NCI-H345 treated with DMSO at 0.1 percent for 48 hours (cell line): ENCODE measurements around the gene PREX1.

Experiments used
- DNase-seq: peaks from one replicate; lab custom pipeline; 2025; ENCODE audit not compliant: unreplicated experiment; lab: John Stamatoyannopoulos, UW

The PREX1 gene

DNA sequence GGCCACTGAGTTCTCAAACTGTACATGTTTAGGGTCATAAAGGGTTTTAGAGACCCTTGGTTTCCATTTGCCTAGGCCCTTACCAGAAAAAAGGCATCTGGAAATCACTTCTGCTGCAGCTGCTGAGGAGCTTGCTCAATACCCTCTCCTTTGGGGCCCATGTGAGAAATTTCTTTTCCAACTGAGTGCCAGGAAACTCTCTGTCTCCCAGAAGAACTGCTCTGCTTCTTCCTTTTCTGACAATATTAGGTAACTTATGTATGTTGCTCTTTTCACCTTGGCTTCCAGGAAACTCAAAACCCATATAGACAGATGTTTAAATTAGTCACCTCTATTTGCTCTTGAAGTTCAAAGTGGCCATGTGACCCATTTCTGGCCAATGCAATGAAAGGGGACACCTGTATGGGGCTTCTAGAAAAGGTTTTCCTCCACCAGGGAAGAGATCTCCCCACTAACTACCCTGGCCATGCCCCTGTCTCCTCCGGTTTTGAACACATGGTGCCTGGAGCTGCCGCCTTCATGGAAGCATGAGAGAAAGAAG, 121.6 kb downstream of the PREX1 start:
- no peak for DNase-seq

DNA sequence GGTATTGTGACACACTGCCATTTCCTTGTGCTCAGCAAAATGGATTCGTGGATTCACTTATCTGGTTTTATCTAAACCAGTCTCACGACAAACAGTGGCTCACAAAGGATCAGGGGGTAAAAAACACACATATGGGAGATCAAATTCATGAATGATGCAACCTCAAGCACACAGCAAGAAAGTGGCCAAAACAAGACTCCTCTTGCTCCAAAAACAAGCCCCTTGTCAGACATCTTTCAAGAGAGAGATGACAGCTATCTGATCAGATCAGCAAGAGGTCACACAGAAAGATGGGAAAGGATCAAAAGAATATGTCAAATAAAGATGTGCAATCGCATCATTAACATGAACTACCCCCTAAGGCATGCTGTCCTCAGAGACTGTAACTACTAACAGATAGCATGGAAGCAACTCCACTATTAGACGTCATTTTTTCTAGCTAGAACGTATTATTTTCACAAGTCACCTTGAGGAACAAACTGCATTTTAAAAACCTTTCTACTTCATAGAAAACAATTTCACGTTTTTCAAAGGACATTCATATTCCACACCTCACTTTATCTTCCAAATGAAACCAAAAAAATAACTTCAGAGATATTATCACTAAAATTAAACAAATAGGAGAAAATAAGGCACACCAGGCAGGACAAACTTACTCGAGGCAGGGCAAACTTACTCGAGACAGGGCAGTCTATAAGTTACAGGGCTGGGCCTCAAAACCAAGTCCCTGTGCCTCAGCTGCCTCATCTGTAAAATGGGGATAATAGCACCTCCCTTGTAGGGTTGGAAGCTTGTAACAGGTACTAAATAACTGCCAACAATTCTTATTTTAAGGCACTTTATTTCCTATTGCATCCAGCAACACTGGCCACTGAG, 122.3 kb downstream of the PREX1 start:
- no peak for DNase-seq

DNA sequence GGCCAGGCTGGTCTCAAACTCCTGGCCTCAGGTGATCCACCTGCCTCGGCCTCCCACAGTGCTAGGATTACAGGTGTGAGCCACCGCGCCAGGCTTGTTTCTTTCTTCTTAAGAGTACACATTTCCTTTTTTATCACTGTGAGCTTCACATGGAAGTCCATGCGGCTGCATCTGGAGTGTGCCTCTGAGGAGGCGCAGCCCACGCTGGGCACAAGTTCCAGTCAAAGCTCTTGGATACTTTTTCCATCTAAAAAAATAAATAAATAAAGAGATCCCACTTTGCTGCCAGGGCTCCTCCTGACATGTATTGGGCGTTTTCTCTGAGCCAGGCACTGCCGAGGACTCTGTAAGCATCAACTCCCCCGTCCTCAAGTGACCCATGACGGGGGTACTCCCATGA, 123.0 kb downstream of the PREX1 start:
- DNase-seq, result no peak

DNA sequence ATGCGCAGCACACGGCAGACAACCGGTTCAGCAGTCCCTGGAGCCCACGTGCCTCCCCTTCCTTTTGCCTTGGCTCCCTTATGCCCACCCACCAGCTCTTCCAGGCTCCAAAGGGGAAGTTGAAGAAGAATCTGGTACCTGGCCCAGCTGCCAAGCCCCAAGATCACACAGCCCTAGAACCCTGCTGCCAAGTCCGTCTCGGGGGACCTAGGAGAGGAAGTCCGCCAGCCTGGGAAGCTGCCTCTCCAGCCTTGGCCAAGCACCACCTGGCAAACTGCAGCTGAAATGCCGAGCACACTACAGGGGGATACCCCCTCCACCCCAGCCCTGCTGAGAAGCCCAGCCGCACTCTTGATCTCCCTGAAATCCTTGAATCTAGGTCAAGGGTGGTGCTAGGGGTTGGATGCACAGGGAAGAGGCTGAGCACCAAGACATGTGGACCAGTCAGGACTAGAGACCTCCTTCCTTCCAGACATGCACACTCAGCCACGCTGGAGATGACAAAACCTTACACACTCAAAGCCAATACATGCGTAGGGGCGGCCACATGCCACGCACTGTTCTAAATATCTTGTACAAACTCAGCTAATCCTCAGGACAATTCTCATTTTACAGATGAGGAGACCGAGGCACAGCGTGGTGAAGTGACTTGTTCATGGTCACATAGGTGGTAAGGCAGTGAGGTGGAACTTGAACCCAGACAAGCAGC, 124.1 kb downstream of the PREX1 start:
- no peak for DNase-seq

DNA sequence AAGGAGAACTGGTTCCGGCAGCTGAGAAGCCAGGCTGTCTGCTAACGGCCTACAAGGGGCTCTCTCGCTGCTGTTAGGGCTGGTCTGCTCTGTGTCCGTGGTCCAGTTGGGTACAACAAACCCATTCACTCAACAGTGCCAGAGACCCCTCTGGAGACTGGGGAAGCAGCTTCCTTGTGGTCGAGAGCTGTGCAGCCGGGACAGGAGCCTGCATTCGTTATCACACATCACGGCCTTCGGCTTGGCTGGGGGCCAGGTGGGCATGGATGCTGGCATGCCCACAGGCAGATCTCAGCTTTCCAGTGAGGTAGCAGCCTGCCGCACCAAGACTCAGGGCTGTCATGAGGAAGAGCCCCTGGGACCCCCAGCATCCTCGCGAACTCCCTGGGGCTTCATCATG, 124.7 kb downstream of the PREX1 start:
- DNase-seq, result no peak

DNA sequence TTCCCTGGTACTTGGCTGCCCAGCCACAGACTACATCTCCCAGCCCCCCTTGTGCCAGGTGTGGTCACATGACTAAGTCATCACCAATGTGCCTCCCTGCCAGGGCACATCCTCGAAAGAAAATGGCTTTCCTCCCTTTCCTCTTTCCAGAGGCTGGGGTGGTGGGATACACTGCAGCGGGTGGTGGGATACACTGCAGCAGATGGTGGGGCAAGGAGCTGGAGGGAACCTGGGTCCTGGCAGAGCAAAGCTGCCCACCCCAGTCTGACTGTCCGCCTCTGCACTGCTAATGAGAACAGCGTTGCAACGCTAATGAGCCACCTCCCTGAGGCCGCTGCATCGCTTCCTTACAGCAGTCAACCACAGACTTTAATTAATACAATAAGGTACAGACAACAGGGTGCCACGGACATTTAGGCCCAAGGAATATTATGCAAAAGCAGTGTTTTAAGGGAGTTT, 125.3 kb downstream of the PREX1 start:
- no peak for DNase-seq

DNA sequence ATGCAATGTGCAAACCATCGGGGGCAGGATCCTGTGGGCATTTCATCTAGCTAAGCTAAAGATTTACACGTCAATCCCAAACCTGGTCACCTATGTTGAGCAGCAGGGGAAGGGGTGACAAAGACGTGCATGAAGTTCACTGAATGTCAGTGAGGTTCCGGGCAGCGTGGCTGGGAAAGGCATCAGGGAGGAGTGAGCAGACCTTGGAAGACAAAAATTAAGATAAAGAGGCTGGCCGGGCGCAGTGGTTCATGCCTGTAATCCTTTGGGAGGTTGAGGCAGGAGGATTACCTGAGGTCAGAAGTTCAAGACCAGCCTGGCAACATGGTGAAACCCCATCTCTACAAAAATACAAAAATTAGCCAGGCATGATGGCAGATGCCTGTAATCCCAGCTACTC, 126.1 kb downstream of the PREX1 start:
- DNase-seq, result no peak

DNA sequence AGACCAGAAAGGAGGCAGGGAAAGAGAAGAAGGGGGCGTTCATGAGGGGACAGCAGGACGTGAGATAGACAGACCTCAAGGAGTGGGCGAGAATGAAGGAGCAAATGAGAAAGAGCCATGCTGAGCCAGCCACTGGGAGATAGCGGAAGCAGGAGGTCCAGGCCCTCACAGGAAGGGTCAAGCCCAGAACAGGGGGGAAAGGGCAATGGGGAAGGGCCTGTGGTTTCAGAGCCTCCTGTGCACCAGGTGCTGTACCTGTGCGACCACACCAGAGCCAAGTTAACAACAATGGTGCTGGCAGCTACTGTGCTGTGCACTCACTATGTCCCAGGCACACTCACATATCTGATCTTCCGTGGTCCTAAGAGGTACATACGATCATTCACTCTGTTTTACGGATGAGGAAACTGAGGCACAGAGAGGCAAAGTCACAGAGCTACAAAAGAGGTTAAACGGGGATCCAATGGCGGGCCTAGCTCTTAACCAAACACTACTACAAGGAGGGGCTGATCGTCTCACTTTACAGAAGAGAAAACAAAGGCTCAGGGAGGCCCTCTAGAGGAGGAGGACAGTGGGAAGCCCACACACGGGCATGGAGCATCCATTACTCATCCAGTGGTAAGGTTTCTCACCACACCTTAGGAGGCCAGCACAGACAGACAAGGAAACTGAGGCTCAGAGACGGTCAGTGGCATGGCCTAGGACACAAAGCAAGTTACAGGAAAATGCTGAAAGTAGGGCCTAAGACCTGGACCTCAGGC, 129.1 kb downstream of the PREX1 start:
- DNase-seq, result no peak

DNA sequence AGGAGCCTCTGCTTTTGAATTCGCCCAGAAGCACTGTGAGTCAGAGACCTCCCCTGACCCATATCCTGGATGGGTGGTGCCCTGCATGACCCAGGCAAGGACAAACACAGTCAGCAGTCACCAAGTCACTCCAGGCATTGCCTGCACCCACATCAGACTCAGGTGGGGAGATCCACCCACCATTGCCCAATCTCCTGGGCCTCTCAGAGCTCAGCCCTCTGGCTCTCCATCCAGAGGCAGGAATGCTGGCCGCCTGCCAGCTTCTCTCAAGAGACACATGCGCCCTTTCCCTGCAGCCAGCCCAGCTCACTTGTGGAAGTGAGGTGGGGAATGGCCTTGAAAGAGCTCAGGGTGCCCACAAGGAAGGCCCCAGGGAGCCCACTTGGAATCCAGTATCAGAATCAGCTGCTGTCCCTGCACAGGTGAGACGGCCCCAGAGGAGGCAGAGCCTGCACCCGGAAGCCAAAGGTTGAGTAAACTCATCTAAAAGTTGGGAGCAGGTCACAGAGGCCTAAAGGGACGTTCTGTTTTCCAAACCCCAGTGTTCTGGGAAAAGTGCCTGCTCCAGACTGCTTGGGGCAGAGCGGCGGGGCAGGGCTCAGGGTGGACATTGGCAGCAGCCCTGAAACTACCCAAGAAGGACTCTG, 129.8 kb downstream of the PREX1 start:
- DNase-seq, result peak; percentile 93

DNA sequence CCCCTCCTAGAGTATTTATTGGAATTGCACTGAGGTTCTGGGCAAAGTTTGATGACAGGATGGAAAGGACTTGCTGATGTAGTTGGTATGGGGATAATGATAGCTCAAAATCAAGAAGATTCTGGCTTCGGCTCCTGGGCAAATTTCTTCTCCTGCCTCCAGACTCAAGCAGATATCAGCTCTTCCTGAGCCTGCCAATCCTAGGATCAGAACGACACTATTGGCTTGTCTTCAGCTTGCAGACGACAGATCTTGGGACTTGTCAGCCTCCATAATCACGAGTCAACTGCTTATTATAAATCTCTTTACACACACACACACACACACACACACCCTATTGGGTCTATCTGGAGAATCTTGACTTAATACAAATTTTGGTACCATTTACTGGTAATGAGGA, 131.1 kb downstream of the PREX1 start:
- DNase-seq, result no peak

DNA sequence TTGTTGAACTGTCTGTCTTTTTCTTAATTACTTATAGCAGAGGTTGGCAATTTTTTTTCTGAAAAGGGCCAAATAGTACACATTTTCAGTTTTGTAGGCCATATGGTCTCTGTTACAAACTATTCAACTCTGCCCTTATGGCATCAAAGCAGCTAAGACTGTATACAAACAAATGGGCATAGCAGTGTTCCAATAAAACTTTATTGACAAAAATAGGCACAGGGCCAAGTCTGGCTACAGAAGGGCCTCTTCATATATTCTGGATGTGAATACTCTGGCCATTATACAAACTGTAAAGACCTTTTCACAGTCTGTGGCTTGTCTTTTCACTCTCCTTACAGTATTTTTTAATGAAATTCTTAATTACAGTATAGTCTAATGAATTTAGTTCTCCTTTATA, 132.1 kb downstream of the PREX1 start:
- DNase-seq, result no peak

DNA sequence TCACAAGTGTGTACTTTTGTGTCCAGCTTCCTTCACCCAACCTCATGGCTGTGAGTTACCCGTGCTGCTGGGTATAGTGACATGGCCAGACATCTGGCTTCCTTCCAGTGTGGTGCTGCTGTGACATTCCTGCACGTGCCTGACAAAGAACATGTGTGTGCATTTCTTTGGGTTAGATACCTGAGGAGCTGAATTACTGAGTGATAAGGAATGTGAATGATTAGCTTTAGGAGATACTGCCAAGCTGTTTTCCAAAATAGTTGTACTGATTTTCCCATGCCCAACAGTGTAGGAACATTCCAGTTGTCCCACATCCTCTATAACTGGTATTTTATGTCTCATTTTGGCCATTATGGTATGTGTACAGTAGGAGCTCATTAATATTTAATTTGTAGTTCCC, 132.5 kb downstream of the PREX1 start:
- no peak for DNase-seq

DNA sequence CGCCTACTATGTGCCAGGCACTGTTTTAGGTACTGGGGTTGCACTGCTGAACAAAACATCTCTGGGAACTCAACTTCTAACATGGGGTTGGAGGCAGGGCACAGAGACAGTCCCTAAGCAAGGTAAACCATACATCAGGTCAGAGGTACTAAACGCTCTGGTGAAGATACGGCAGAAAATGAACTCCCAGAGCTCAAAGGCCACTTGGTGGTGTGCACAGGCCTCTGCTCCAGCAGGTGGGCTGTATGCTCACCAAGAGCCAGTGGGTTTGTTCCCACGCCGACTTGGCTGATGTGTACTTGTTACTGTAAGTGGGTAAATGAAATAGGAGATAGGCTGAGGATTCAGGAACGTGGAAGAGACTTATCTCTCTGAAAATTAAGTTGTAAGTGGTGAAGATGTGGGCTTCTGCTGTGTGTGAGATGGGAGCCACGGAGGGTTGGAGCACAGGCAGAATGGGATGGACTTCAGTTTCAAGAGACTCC, 133.4 kb downstream of the PREX1 start:
- DNase-seq, result no peak

DNA sequence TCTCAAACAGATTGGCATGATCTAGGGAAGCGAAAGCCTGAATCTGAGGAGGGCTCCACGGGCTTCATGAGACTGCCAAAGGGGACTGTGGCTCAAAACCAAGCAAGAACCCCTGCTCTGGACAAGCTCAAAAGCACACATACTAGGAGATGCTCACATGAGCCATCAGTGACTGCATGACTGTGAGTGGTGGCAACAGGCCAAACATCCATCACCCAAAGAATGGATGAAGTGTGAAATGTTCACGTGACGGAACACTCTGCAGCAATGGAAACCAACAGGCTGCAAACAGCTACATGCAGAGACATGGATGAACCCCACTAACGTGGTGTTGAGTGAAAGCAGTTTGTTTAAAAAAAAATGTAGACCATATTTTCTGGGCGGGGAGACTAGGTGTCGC, 136.3 kb downstream of the PREX1 start:
- DNase-seq, result no peak

DNA sequence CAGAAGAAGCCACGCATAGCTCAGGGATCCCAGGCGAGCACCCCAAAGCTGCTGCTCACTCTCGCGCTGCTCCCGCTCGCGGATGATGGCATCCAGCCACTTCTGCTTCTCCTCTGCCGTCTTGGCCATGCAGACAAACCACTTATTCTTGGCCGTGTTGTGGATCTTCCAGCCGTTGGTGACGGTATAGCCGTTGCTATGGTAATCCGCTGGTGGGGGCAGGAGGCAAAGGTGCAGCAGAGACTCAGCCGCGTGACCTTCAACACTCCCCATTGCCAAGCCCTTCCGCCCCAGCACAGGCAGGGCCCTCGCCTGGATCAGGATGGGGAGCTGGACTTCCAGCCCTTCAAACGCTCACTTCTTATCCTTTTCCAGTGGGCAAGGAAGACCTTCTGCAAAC, 136.9 kb downstream of the PREX1 start:
- no peak for DNase-seq

DNA sequence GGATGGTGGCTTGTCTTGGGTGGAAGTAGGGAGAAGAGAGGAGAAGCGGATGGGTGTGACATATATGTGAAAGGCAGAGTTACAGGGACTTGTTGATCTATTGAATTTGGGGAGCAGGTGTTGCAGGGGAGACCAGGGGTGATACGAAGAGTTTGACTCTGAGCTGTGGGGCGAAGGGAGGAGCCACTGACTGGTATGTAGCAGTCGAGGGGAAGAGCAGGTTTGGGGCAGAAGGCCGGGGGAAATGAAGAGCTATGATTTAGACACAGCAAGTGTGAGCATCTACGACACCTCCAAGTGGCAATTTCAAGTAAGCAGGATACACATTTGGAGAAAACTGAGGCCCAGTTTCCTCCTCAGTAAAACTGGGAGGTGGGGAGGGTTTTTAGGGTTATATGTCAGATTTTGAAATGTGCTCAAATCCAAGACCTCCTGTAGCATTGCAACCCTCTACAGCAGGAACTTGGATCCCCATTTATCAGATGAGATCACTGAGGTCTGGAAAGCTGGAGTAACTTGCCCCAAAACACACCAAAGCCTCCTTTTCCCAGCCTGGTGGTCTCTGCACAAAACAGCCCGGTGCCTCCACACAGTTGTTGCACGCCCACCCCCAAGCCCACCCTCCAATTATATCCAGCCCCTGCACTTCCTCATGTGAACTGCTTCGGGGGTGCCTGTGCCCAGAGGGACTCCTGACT, 137.8 kb downstream of the PREX1 start:
- no peak for DNase-seq

DNA sequence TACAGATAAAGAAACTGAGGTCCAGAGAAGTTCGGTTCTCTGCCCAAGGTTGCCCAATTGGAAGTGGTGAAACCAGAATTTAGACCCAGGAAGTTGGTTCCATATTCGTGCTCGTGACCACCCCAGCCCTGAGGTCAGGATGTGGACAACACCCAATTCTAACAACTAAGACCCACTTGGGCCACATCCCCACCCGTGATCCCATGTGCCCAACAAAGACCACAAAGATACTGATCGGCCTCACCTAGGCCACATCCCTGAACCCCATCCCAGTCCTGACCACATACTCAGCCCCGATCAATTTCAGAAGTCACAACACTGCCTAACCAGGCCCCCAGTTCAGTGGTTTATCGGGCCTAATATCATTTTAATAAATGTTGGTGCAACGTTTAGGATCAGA, 138.4 kb downstream of the PREX1 start:
- no peak for DNase-seq

DNA sequence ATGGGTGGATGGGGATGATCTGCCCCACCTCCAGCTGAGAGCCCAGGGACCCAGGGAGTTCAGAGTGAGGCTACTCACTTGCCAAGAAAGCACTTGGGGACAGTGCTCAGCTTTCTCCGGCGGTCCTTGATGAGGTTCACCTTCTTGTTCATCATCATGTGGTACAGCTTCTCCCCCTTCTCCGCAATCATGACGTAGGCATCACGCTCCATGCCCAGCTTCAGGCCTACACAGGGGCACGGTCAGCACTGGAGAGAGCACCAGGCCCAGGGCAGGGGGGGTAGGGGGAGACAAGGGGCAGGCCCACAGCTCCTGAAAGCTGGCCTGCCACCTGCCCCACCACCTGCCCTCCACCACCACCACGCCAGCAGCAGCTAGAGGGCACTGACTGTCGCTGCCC, 139.2 kb downstream of the PREX1 start:
- no peak for DNase-seq

DNA sequence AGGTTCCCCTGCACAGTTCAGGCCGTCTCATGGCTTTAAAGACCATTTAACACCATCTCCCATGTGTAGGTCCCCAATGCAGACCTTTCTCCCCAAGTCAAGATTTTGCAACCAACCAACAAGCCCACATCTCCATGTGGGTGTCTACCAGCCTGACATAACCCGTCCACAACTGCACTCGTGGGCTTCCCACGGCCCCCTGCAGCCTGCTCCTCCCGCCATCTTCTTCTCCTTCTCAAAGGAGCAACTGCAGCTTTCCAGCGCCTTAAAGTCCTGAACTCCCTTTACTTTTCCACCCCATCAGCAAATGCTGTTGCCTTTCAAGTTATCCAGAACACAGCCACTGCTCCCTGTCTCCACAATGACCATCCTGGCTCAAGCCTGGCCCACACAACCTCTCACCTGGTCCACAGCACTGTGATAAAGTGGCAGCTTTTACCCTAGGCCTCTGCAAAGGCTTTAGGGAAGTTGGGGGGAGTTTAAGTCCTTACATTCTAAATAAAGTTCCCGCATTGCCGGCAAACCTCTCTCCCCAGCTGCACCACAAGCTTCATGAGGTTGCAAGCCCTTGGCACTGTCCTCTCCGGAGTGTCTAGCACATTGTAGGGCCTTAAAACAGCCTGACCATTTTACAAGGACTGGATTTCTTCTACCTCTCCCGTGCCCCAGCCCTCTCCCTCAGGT, 140.5 kb downstream of the PREX1 start:
- DNase-seq, result no peak
